ENCODE results near the gene MRPL41. TPM values are rescaled to one million over a fixed set of nuclear protein-coding genes. Genes with fewer than 3 reads are reported as not detected.
"Not testable (repeated sequence)": the region's sequence is repeated elsewhere in the genome, so short reads cannot be mapped to it uniquely, and the experiment has no call there.

The MRPL41 gene
- total RNA-seq, 1 experiment from 2014 or later = 48.8 TPM

GRCh38 chr9:137521405-137521985 lies 30.2 kb upstream of the MRPL41 start:
- no peak for DNase-seq (ENCODE audit: low read depth)

- DNase-seq (ENCODE audit: low read depth) = no peak
Measured at GRCh38 chr9:137522746-137523455, 28.8 kb upstream of the MRPL41 start.

- no peak for DNase-seq (ENCODE audit: low read depth)
Measured at GRCh38 chr9:137524161-137524980, 27.3 kb upstream of the MRPL41 start.

- no peak for DNase-seq (ENCODE audit: low read depth)
Measured at GRCh38 chr9:137524981-137525317, 26.7 kb upstream of the MRPL41 start.

- DNase-seq (ENCODE audit: low read depth) = no peak
Measured at GRCh38 chr9:137530331-137530730, 21.3 kb upstream of the MRPL41 start.

- DNase-seq (ENCODE audit: low read depth) = no peak
Measured at GRCh38 chr9:137531099-137531765, 20.4 kb upstream of the MRPL41 start.

- not testable (repeated sequence) for DNase-seq (ENCODE audit: low read depth)
Measured at GRCh38 chr9:137532891-137533468, 18.7 kb upstream of the MRPL41 start.

GRCh38 chr9:137534256-137535119 lies 17.2 kb upstream of the MRPL41 start:
- DNase-seq (ENCODE audit: low read depth) = peak; percentile 55

GRCh38 chr9:137535120-137535428 lies 16.6 kb upstream of the MRPL41 start:
- no peak for DNase-seq (ENCODE audit: low read depth)

GRCh38 chr9:137536594-137537131 lies 15.0 kb upstream of the MRPL41 start:
- not testable (repeated sequence) for DNase-seq (ENCODE audit: low read depth)

- no peak for DNase-seq (ENCODE audit: low read depth)
Measured at GRCh38 chr9:137538058-137538457, 13.6 kb upstream of the MRPL41 start.

- no peak for DNase-seq (ENCODE audit: low read depth)
Measured at GRCh38 chr9:137540536-137540935, 11.1 kb upstream of the MRPL41 start.

- DNase-seq (ENCODE audit: low read depth) = no peak
Measured at GRCh38 chr9:137542486-137542885, 9.2 kb upstream of the MRPL41 start.

- no peak for DNase-seq (ENCODE audit: low read depth)
Measured at GRCh38 chr9:137543237-137543963, 8.3 kb upstream of the MRPL41 start.

- DNase-seq (ENCODE audit: low read depth) = no peak
Measured at GRCh38 chr9:137544176-137544760, 7.4 kb upstream of the MRPL41 start.

- no peak for DNase-seq (ENCODE audit: low read depth)
Measured at GRCh38 chr9:137545123-137545522, 6.6 kb upstream of the MRPL41 start.

GRCh38 chr9:137547687-137548543 lies 3.8 kb upstream of the MRPL41 start:
- DNase-seq (ENCODE audit: low read depth) = no peak

- peak; percentile 32 for DNase-seq (ENCODE audit: low read depth)
Measured at GRCh38 chr9:137550231-137550621, 1.5 kb upstream of the MRPL41 start, which contains the start of gene PNPLA7. Gene PNPLA7, minus strand, starts transcription at chr9:137550402. Its CDS starts 205 bp downstream, at chr9:137550197.

All from HT1080 (cell line).